ENCODE measurements around the gene RPS6KB2.

Gene RPS6KB2

DNA sequence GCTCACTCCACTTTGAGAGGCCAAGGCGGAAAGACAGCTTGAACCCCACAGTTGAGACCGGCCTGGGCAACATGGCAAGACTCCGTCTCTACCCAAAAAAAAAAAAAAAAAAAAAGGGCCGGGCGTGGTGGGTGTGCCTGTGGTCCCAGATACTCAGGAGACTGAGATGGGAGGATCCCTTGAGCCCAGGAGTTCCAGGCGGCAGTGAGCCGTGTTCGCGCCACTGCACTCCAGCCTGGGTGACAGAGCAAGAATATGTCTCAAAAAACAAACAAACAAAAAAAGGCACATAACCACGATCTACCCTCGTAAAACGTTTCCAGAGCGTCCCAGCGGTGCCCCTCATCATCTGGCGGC, 37.4 kb upstream of the RPS6KB2 start:
- CTCF ChIA-PET, result interaction anchor here (2.0 kb wide), 1 partner anchor 8 kb away, joined by 8 read pairs; no protein-coding TSS in a partner anchor
- POLR2A ChIA-PET, result interaction anchor here (1.3 to 2.7 kb wide), 6 partner anchors 9 to 53 kb away, joined by 3 to 50 read pairs (median 8); partner anchors contain the start of genes PPP1CA and RPS6KB2

DNA sequence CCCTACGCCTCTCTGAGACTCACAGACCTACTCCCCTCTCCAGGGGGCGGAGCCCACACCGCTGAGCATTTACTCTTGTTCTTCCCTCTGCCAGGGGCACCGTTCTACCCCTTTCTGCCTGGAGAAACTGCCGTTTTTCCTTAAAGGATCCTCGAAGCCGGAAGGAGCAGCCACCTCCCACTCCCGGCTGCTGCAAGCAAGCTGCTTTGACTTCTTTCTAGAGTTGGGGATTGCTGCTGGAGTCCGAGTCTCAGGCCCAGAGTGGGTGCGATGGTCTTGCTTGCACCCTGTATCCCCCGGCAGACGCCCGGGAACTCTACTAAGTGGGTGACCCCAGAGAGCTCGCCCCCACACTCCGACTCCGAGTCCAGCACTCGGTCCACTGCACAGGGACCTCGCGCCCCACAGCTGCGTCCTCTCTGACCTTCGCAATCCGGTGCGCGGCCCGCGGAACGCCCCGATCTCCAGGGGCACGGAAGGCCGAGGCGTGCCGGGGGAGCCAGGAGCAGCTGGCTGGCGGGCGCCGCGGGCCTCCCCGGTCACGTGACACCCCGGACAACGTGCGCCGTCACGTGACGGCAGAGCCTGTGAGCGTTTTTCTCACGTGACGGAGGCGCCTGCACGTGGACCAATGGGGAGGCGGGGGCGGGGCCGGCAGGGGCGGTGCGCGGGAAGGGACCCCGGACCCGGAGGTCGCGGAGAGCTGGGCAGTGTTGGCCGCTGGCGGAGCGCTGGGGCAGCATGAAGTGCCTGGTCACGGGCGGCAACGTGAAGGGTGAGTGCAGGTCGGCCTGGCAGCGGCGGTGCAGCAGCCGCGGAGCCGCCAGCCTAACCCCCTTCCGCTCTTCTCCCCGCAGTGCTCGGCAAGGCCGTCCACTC, 36.8 kb upstream of the RPS6KB2 start, which contains the start of gene RAD9A:
Gene RAD9A (plus strand): TSS at position 683 of the 879 bp plus-strand sequence. CDS start 59 bp downstream, at position 742.
- POLR2A ChIA-PET, result interaction anchor here (0.6 to 2.7 kb wide), 22 partner anchors 9 to 127 kb away, joined by 3 to 50 read pairs (median 4); partner anchors contain the start of genes AIP, PITPNM1, PPP1CA and RPS6KB2
- TF ChIP-seq LEF1 (IDR thresholded peaks at IDR 0.05; ENCODE audit: borderline replicate concordance), result peak; percentile 61; the same call in 1 of the 2 replicates
- no peak for TF ChIP-seq SP1 (IDR thresholded peaks at IDR 0.05)
- no peak for TF ChIP-seq NFRKB (IDR thresholded peaks at IDR 0.05)
- TF ChIP-seq FOXM1 (IDR thresholded peaks at IDR 0.05; ENCODE audit: borderline replicate concordance), result no peak; the same call in 1 of the 2 replicates
- peak; percentile 98 for TF ChIP-seq L3MBTL2 (conservative IDR thresholded peaks at IDR 0.05)
- CTCF ChIA-PET, result interaction anchor here (0.9 to 2.0 kb wide), 3 partner anchors 9 to 10 kb away, joined by 4 to 8 read pairs (median 7); partner anchors contain the start of gene PPP1CA
- DNase-seq (ENCODE audit: extremely low spot score), result peak; percentile 97

More for the DNA sequence above, 37.4 kb upstream of the RPS6KB2 start:
- TF ChIP-seq ZNF384 (IDR thresholded peaks at IDR 0.05), result no peak
- TF ChIP-seq HDGF (IDR thresholded peaks at IDR 0.05; ENCODE audit: borderline replicate concordance), result no peak
- DNase-seq (ENCODE audit: extremely low spot score), result no peak

DNA sequence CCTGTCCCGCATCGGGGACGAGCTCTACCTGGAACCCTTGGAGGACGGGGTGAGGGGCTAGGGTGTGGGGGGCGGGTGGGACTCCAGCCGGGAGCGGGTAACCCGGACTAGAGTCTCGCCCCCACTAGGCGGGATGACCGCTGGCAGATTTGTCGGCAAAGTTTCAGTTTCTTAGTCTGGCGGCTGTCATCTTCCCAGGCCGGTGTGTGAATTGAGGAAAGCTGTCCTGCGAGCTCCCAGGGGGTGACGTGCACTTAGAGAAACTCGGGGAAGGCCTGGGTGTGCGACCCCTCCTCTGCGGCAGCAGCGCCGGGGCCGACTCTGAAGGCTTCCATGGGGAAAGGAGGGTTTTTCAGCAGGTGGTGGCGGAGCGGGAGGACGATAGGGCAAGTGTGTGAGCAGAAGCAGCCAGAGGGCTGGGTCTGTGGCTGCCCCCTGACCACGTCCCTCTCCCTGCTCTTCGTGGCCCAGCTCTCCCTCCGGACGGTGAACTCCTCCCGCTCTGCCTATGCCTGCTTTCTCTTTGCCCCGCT, 36.0 kb upstream of the RPS6KB2 start:
- ChIA-PET CTCF (interaction anchor here (0.9 to 2.0 kb wide), 3 partner anchors 9 to 11 kb away, joined by 4 to 8 read pairs (median 7); partner anchors contain the start of gene PPP1CA), POLR2A (interaction anchor here (0.6 to 2.7 kb wide), 22 partner anchors 9 to 126 kb away, joined by 3 to 50 read pairs (median 4); partner anchors contain the start of genes AIP, PITPNM1, PPP1CA and RPS6KB2)
- TF ChIP-seq L3MBTL2 (conservative IDR thresholded peaks at IDR 0.05), result no peak
- no peak for TF ChIP-seq TARDBP (IDR thresholded peaks at IDR 0.05)
- TF ChIP-seq FOXK2 (IDR thresholded peaks at IDR 0.05), result no peak
- TF ChIP-seq FOXM1 (IDR thresholded peaks at IDR 0.05; ENCODE audit: borderline replicate concordance), result no peak
- no peak for TF ChIP-seq SUZ12 (IDR thresholded peaks at IDR 0.05)
- TF ChIP-seq BHLHE40 (IDR thresholded peaks at IDR 0.05; ENCODE audit: borderline replicate concordance), result no peak
- TF ChIP-seq ARNT (IDR thresholded peaks at IDR 0.05), result no peak
- no peak for TF ChIP-seq NFRKB (IDR thresholded peaks at IDR 0.05)
- TF ChIP-seq FOXA1 (IDR thresholded peaks at IDR 0.05), result no peak
- TF ChIP-seq ELF4 (IDR thresholded peaks at IDR 0.05), result no peak
- no peak for TF ChIP-seq SP1 (IDR thresholded peaks at IDR 0.05)
- TF ChIP-seq, protein P1, sequence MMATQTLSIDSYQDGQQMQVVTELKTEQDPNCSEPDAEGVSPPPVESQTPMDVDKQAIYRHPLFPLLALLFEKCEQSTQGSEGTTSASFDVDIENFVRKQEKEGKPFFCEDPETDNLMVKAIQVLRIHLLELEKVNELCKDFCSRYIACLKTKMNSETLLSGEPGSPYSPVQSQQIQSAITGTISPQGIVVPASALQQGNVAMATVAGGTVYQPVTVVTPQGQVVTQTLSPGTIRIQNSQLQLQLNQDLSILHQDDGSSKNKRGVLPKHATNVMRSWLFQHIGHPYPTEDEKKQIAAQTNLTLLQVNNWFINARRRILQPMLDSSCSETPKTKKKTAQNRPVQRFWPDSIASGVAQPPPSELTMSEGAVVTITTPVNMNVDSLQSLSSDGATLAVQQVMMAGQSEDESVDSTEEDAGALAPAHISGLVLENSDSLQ (IDR thresholded peaks at IDR 0.05), result no peak
- TF ChIP-seq ZNF384 (IDR thresholded peaks at IDR 0.05), result no peak
- TF ChIP-seq CTBP1 (IDR thresholded peaks at IDR 0.05; ENCODE audit: borderline replicate concordance), result no peak
- TF ChIP-seq LEF1 (IDR thresholded peaks at IDR 0.05; ENCODE audit: borderline replicate concordance), result no peak
- no peak for TF ChIP-seq HDGF (IDR thresholded peaks at IDR 0.05; ENCODE audit: borderline replicate concordance)
- no peak for DNase-seq (ENCODE audit: extremely low spot score)

DNA sequence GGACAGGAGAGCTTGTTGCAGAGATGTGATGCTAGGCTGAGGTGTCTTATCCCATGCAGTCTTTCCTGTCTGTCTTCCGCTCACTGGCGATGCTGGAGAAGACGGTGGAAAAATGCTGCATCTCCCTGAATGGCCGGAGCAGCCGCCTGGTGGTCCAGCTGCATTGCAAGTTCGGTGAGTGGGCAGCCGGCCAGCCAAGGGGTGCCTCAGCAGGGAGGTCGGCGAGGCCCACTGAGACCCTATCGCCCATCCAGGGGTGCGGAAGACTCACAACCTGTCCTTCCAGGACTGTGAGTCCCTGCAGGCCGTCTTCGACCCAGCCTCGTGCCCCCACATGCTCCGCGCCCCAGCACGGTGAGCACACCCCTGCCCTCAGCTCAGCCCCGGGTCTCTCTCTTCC, 34.9 kb upstream of the RPS6KB2 start:
- CTCF ChIA-PET, result no interaction called here
- POLR2A ChIA-PET, result no interaction called here
- no peak for DNase-seq (ENCODE audit: extremely low spot score)
- TF ChIP-seq SUZ12 (IDR thresholded peaks at IDR 0.05), result no peak
- no peak for TF ChIP-seq SP1 (IDR thresholded peaks at IDR 0.05)
- TF ChIP-seq, protein P1 (IDR thresholded peaks at IDR 0.05), result no peak
- no peak for TF ChIP-seq HDGF (IDR thresholded peaks at IDR 0.05; ENCODE audit: borderline replicate concordance)
- no peak for TF ChIP-seq FOXK2 (IDR thresholded peaks at IDR 0.05)
- no peak for TF ChIP-seq TARDBP (IDR thresholded peaks at IDR 0.05)
- TF ChIP-seq BHLHE40 (IDR thresholded peaks at IDR 0.05; ENCODE audit: borderline replicate concordance), result no peak
- no peak for TF ChIP-seq L3MBTL2 (conservative IDR thresholded peaks at IDR 0.05)
- TF ChIP-seq FOXA1 (IDR thresholded peaks at IDR 0.05), result no peak
- TF ChIP-seq CTBP1 (IDR thresholded peaks at IDR 0.05; ENCODE audit: borderline replicate concordance), result no peak
- no peak for TF ChIP-seq NFRKB (IDR thresholded peaks at IDR 0.05)
- TF ChIP-seq FOXM1 (IDR thresholded peaks at IDR 0.05; ENCODE audit: borderline replicate concordance), result no peak
- TF ChIP-seq LEF1 (IDR thresholded peaks at IDR 0.05; ENCODE audit: borderline replicate concordance), result no peak
- TF ChIP-seq ELF4 (IDR thresholded peaks at IDR 0.05), result no peak
- TF ChIP-seq ARNT (IDR thresholded peaks at IDR 0.05), result no peak
- no peak for TF ChIP-seq ZNF384 (IDR thresholded peaks at IDR 0.05)

DNA sequence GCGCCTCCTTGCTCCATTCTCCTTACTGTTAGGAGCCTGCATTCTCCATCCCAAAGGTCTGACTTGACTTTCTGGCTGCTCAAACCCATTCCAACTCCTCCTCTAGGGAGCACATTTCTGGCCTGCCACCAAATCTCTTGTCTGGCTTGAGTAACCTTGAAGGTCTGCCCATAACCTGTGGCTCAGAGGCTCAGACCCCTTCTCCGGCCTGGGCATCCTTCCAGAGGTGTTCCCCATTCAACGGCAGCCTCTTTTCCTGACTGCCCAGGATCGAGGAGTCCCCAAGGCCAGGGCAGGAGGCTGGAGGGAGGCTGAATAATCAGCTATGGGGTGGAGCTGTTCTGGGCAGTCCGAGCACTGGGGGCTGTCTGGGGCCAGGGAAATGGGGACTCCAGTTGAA, 34.3 kb upstream of the RPS6KB2 start:
- ChIA-PET POLR2A (no interaction called here), CTCF (no interaction called here)
- TF ChIP-seq BHLHE40 (IDR thresholded peaks at IDR 0.05; ENCODE audit: borderline replicate concordance), result no peak
- no peak for TF ChIP-seq L3MBTL2 (conservative IDR thresholded peaks at IDR 0.05)
- no peak for TF ChIP-seq CTBP1 (IDR thresholded peaks at IDR 0.05; ENCODE audit: borderline replicate concordance)
- TF ChIP-seq FOXA1 (IDR thresholded peaks at IDR 0.05), result no peak
- TF ChIP-seq SUZ12 (IDR thresholded peaks at IDR 0.05), result no peak
- TF ChIP-seq, protein P1 (IDR thresholded peaks at IDR 0.05), result no peak
- TF ChIP-seq ARNT (IDR thresholded peaks at IDR 0.05), result no peak
- TF ChIP-seq ZNF384 (IDR thresholded peaks at IDR 0.05), result no peak
- no peak for TF ChIP-seq FOXM1 (IDR thresholded peaks at IDR 0.05; ENCODE audit: borderline replicate concordance)
- no peak for TF ChIP-seq FOXK2 (IDR thresholded peaks at IDR 0.05)
- TF ChIP-seq LEF1 (IDR thresholded peaks at IDR 0.05; ENCODE audit: borderline replicate concordance), result no peak
- no peak for TF ChIP-seq SP1 (IDR thresholded peaks at IDR 0.05)
- TF ChIP-seq NFRKB (IDR thresholded peaks at IDR 0.05), result no peak
- no peak for TF ChIP-seq TARDBP (IDR thresholded peaks at IDR 0.05)
- TF ChIP-seq ELF4 (IDR thresholded peaks at IDR 0.05), result no peak
- TF ChIP-seq HDGF (IDR thresholded peaks at IDR 0.05; ENCODE audit: borderline replicate concordance), result no peak
- DNase-seq (ENCODE audit: extremely low spot score), result no peak
